Measurements from ENCODE around the gene HOXC11. TPM values are rescaled to one million over a fixed set of nuclear protein-coding genes. Genes with fewer than 3 reads are reported as not detected.

HOXC11 gene
- total RNA-seq, 1 experiment from 2014 or later = 1.0 TPM

GRCh38 chr12:53956914-53957536 is 15.9 kb upstream of the HOXC11 start:
- no peak for DNase-seq (ENCODE audit: low spot score)

DNA sequence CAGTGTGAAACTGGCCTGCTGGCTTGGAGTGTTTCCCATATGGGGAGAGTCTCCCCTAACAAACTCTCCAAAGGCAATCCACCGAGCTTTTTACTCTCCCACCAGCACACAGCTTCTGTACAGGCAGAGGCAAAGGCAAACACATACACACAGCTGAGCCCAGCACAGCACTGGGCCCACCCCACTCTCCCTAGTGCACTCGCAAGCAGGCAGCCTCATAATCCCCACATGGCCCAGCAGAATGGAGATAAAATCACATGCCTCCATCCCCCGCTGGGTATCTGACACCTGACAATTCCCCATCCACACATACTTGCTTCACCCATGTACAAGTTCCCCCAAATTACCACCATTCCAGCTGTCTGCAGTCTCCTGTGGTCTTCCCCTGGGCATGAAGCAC is 14.8 kb upstream of the HOXC11 start:
- no peak for DNase-seq (ENCODE audit: low spot score)

DNA sequence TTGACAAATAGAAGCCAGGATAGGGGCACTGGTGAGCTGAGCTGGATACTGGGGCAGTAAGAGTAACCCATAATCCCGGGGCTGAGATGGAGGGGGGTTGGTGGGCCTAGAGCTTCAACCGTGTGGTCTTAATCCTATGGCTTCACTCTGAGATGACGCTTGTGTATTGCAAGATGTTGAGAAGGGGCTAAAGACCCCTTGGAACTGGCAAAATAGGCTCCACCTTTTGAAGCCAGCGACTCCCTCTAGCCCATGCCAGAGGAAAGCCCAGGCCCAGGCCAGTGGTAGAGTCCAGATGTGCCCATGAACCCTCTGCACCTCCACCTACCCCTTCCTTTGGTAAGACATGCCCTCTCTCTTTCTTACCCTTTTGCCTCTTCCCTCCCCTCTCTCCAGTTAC is 13.6 kb upstream of the HOXC11 start:
- no peak for DNase-seq (ENCODE audit: low spot score)

DNA sequence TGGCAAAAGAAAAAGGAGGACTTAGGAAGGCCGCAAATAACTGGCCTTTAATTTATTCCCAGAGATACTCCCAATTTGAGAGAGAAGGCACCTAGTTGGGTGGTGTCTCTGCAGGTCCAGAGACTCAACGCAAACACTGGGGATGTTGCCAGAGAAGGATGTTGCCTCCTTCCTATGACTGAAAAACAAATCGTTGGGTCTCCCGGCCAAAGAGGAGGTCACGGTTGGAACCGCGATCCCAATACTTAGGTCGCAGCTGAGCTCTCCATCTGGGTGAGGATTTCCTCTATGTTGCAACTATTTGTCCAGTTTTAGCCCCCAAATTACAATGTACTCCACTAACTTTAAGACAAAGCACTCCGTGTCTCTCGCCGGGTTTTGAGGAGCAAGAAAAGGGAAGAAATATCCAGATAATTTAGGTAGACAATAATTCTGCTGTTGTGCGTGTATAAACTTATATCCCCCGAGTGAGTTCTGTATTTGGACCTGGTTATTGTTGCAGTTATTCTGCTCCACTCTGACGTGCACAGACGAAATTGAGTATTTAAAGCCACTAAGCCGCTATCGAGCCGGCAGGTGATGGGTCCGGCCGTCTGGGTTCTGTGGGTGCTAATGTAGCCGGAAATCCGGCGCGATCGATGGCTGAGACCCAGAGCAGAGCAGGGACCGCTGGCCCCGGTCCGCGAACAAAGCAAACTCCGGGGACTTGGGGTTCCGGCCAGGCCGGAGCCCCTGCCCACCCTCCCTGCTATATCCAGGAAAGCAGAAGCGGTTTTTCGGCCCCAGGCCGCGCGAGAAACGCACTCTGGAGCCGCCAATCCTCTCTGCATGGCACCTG is 12.5 kb upstream of the HOXC11 start:
- no peak for DNase-seq (ENCODE audit: low spot score)

DNA sequence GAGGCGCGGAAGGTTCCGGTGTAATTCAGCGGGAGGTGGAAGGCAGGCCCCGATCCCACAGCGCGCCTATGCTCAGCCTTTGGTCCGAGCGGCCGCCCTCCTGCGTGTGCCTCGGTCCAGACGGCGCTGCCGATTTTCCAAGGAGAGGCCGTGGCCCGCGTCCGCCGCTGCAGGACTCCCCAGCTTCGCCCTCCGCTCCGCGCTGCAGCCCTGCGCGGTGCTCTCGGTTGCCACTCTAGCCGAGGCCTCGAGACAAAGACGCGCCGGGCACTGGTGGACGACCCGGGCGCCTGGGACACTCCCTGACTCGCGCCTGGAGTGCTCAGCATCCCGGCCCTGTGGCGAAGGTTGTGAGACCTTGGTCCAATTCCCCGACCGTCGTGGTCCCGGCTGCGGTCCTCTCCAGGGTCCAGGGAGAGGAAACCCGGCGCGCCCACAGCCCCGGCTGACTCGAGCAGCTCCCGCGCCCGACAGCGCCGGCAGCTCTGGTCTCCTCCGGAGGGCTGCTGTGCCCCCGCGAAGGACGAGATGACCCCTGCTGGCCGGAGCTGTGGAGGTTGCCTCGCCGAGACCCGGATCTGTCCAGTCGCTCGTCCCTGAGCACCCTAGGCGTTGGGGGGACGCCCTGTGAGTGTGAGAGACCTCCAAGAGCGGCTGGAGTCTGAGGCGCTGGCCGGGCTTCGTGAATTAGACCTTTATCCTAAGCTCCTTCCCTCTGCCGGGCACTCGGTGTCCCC is 11.7 kb upstream of the HOXC11 start:
- no peak for DNase-seq (ENCODE audit: low spot score)

- DNase-seq (ENCODE audit: low spot score) = no peak
These were observed 9.9 kb upstream of the HOXC11 start for GRCh38 chr12:53963005-53963404.

DNA sequence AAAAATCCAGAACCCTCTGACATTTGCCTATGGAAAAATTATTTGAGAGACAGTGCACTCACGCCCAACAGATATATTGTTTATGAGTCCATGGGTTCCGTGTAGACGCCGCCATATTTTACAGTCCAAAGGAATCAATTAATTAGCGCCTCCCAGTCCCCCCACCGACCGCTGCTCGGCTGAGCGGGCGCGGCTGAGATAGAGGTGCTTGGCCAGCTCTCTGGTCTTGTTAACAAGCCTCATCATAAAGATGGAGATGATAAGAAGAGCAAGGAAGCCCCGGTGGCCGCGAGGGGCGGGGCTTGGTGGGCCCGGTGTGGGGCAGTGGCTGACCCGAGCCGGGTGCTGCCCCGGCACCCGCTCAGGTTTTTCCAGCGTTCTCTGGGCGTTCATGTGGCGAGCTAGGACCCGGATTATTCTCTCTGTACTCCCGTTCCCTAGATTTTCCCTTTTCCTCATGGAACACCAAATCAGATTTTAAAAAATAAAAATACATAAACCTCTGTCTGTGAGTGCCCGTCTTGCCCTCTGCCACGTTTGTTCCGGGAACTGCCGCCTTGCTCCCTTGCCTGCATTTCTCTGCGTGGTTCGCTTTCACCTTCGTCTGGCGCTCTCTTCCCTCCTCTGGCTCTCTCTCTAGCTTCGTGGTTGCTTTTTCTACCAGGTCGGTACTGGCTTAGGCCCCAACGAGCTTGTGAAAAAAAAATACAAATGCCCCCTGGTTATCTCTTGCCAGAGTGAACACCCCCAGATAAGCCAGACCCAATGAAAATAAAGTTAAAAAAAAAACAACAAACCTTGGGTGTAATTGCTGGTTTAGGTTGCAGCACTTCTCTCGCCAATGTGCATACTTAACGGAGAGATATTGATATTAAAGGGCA is 9.3 kb upstream of the HOXC11 start:
- DNase-seq (ENCODE audit: low spot score) = no peak

GRCh38 chr12:53964315-53964713 is 8.6 kb upstream of the HOXC11 start:
- DNase-seq (ENCODE audit: low spot score) = no peak

GRCh38 chr12:53965281-53966084 is 7.4 kb upstream of the HOXC11 start:
- DNase-seq (ENCODE audit: low spot score) = peak; percentile 40

DNA sequence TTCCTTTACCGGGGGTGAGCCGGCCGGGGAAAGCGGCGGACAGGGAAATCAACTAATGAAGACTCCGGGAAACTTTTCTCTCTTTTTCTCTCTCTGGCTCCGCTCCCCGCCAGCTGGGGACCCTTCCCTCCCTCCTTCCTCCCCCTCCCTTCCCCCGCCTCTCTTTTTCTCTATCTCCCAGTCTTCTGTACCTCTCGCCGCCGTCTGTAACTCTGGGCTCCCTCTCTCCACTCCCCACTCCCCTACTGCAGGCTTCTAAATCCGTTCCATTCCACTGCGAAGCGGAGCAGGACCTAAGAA is 6.9 kb upstream of the HOXC11 start:
- DNase-seq (ENCODE audit: low spot score) = peak; percentile 26

DNA sequence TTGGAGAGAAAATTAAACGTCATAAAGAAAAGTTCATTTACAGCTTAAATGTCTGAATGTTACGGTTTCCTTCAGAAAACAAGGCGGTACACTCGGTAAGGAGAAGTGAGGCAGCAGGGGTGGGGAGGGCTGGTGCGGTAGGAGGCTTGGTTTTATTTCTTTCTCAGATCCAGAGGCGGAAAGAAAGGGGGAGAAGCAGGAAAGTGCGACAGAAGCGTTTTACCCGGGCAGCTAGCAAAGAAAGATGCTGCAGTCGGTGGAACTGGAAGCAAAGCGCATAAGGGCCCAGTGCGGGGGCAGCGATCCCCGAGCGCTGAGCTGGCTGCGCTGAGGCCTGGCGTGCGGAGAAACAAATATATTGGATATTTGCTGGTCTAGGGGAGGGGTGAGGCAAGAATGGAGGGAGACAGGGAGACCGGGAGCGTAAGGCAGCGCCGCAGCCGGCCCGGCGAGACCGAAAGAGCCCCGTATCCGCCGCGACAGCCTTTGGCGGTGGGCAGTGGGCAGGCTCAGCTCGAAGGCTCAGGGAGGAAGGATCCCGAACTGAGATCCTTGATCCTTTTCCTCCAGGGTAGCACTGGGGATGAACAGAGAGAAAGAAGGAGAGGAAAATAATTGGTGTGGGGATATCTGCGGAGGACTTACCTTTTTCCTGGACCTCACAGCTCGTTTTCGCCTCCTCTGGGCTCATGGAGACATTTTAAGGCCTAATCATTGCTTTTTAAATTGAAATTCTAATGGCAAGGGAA is 6.4 kb upstream of the HOXC11 start:
- no peak for DNase-seq (ENCODE audit: low spot score)

DNA sequence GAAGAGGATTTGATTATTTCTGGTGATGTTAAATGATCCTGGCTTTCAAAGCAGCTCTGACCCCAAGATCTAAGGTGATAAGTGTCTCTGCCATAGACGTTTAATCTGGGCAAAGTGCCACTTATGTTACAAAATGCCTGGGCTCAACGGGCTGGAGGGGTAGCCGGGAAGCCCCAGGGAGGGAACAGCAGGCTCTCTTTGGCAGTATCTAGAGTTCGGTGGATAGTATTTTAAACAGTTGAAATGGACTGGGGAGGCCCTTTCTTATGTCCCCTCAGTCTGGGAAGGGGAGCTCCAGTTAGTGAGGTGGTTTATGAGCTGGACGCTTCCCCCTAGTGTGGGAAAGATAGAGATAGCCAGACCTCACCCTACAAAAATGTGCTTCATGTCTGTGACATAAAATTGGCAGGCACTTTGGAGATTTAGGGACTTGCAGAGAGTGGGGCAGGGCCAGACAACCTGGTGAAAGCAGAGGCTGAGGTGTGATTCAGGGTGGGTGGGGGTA is 5.5 kb upstream of the HOXC11 start:
- peak; percentile 69 for DNase-seq (ENCODE audit: low spot score)

DNA sequence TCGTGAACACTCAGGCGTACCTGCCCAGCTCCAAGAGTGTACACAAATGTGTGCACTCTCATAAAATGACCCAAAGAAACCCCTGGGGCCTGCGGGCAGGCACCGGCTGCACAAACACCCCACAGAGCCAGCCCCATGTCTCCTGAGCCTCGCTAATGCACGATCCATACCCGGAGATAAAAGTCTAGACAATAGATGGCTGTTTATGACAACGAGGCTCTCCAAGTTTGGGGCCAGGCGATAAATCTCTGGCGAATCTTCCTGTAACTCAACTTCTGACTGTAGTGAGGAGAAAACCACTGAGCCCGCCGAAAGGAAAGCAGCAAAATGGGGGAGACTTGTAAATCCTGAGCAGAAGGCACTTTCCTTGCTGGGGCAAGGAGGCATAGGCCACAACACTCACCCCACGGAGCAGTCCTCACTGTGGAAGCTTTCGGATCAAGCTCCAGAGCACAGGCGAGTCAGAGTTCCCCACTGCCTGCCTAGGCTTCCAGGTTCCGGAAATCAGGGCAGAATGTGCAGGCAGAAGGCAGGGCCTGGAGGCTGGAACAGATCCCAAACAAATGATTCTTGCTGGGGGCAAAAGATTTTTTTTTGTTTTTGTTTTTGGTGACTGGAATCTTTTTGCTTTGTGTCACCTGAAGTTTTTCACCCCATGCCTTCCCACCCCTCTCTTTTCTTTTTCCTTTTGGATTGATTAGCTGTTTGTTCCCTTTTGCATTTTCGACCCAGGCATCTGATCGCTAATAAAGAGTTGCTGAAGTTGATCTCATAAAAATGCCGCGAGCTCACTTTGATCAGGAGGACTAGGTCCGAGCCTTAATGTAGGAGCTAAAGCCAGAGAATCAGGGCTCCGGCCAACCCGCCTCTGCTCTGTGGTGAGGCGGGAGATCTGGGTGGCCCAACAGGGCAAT is 4.5 kb upstream of the HOXC11 start:
- DNase-seq (ENCODE audit: low spot score) = peak; percentile 25

- no peak for DNase-seq (ENCODE audit: low spot score)
These were observed 3.2 kb upstream of the HOXC11 start for GRCh38 chr12:53969588-53970259.

- no peak for DNase-seq (ENCODE audit: low spot score)
These were observed 2.5 kb upstream of the HOXC11 start for GRCh38 chr12:53970451-53970850.

GRCh38 chr12:53971129-53971528 is 1.8 kb upstream of the HOXC11 start:
- no peak for DNase-seq (ENCODE audit: low spot score)

GRCh38 chr12:53971686-53972085 is 1.2 kb upstream of the HOXC11 start:
- no peak for DNase-seq (ENCODE audit: low spot score)

GRCh38 chr12:53972152-53972702 is 699 bp upstream of the HOXC11 start:
- DNase-seq (ENCODE audit: low spot score) = peak; percentile 63
